Stimulated activated CD8-positive, alpha-beta memory T cell treated with anti-CD3 and anti-CD28 coated beads, Interleukin-12 subunit alpha, Interleukin-12 subunit beta, amount 100 ng/mL, for 1 hour (primary cell): Measurements from ENCODE around the gene CTBP1.

Experiments used
- DNase-seq: peaks from one replicate; pipeline ENCODE4 v3.0.0-alpha.2; 2020; ENCODE audit warnings: low read depth

CTBP1 gene

GRCh38 chr4:1249731-1250526 lies 999 bp upstream of the CTBP1 start:
- peak; percentile 30 for DNase-seq

DNA sequence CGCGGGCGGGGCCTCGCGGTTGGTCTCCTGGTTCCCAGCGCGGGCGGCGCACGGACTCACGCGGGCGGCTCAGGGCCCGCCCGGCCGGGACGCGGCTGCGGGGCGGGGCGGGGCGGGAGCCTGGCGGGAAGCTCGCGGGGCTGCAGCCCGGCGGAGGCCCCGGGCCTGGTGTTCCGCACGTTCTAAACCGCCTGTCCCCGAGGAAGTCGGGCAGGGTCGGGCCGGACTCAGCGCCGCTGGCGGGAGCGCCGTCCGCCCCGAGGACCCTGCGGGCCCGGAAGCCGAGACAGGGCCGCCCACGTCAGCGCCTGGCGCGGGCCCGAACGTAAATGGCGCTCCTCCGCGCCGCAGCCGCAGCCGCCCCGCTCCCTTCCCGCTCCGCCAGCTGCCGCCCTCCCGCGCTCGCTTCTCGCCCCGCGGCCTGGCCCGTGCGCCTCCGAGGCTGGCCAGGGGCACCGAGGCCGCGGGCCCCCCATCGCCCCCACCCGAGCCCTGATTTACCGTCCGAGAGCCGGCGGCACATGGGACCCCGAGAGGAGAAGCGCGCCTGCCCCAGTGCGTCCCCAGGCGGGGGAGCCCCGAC lies 309 bp upstream of the CTBP1 start:
- DNase-seq = peak; percentile 73

DNA sequence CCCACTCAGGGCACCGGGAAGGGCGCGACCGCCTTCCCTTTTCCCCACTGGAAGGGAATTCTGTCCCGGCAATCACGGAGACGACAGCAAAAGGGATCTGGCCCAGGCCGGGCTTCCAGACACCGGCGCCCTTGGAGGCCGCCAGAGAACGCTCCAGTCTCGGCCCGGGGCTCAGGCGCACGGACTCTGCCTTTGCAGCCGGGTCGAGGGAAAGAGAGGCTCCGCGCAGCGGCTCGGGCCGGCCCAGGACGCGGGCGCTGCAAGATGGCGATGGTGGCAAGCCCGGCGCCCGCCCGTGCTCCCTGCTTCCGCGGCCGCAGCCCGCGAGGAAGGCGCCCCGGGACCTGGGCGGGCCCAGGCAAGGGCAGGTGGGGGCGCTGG lies 1.1 kb downstream of the CTBP1 start:
- DNase-seq = peak; percentile 21

DNA sequence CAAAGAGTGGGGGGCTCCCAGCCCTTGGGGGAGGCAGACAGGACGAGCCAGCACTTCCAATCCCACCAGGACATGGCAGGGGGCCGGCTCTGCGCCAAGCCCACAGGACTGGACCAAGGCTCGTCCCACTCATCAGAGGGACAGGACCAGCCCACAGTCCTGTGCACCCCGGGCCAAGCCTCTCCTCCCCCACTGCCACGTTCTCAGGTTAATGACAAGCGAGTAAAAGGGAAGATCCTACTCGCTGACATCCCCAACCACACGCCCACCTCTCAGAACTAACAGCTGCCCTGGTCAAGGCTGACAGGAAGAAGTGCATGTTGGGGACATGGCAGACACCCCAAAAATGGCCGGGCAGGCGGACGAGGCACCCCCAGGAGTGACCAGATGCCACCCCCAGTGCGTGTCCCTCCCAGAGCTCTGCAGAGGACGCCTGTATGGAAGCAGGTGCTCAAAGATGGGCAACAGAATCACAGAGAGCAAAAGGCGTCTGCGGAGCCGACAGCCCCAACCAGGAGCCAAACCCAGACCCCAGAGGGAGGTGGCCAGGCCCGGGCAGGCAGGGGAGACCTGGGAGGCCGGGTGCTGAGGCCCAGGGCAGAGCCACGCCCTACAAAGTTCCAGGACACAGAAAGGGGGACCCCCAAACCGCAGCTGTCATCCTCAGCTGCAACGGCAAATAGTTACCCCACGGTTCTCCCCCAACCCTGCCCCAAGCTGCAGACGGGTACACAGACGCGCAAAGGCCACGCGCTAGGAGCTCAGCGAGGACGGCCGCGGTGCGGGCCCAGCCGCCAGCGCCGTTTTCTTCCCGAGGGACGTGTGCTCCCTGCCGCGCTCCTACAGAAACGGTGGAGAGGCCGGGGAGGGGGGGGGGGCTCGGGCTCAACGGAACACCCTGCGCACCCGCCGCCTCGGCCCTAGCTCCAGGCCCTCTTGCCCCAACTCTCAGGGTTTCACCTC lies 1.7 kb downstream of the CTBP1 start:
- DNase-seq = no peak

- DNase-seq = no peak
Observed at GRCh38 chr4:1246111-1246881, 2.6 kb downstream of the CTBP1 start.

DNA sequence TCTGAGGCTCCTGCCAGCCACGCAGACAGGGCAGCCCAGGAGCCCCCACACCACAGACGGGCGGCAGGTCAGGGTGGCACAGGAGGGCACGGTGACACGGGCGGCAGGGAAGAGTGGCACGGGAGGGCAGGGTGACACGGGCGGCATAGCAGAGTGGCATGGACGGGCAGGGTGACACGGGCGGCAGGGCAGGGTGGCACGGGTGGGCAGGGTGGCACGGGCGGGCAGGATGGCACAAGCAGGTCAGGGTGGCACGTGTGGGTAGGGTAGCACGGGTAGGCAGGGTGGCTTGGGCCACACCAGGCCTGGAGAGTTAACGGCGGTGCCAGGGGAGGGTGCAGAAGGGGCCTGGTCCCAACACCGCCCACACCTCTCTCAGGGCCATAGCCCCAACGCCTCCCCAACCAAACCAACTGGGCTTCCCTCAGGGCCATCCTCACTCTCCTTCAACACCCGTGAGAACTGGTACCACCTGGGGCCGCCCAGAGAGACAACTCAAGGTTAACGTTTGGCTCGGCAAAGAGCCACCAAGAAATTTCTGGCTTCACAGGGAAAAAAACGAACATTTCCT lies 3.4 kb downstream of the CTBP1 start:
- DNase-seq = no peak

DNA sequence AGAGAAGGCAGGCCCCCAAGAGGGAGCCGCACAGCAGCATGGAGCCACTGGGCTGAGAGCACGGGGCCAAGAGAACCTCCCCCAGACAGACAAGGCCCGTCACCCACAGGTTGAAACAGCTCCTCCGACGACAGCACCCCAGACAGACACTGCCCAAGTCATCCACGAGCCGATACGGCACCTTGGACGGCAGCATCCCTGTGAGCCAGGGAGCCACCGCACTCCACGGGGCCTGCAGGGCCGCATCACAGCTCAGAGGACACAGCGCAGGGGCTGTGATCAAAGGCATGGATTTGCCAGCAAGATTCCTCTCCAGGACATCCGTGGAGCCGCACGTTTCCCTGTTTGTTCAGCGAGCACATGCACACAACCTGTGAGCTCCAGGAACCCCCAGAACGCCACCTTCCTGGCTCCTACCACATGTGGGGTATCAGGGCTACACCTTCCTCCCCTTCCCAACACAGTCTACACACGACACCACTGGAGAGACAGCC lies 3.9 kb downstream of the CTBP1 start:
- DNase-seq = no peak

DNA sequence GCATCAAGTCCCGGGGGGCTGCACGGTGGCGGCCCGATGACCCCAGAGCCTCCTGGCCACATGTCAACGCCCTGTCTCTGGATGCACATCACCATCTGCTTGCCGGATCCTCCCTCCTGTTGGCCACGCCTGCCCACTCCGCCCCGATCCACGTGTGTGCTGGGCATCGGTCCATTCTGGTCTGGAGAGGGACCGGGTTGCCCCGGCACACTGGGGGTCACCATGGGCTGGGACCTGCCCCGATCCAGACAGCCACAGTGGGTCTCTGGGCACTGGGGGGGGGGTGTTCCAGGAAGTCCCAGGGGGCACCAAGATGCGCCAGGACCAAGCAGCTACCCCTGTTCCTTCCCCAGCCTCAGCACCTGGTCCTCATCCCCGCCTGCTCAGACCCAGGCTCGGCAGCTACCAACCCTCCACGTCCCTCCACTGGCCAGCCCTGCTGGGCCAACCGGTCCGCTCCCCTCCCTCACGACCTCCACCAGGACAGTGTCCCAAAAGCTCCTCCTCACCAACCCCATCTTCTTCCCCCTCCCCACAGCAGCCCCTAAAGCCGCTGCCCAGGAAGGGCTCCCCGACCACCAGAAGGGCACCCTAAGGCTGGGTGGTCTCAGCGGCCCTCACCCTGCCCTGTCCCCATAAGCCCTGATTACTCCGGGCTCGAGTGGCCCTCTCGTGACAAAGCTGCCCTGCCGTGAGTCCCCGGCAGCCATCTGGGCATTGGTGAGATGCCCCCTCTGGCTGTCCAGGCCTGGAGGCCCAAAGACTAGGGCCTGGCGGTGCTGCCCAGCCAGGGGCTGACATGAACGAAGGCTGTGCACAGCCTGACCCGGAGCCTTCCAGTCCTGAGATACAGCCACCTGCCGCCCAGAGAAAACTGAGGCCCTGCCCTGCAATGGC lies 4.6 kb downstream of the CTBP1 start:
- DNase-seq = no peak

DNA sequence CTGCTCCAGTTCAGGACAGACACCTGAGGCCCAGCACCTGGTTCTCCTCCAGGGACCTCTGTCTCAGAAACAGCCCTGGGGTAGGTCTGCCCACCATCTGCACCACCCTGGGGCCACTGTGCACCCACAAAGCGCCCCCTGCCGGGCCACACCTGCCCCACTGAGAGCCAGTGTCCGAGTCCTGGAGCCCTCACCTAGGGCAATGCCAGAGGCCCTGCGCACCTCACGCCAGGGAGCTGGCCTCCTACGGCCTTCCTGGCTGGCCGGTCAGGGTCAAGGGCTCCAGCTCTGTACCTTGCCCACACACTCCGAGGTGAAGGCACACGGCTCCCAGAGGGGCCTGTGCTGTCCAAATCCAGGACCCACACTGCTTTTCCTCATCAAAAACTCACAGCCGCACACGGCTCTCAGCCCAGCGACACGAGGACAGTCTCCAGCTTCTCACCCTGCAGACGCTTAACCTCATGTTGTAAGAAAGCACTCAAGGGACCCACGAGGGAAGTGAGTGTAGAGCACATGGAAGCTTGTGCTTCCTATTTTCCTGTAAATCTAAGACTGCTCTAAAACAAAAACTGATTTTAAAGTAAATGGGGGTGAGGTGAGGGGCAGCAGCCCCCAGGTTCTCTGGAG lies 5.4 kb downstream of the CTBP1 start:
- DNase-seq = no peak

GRCh38 chr4:1242506-1243450 lies 6.2 kb downstream of the CTBP1 start:
- no peak for DNase-seq

DNA sequence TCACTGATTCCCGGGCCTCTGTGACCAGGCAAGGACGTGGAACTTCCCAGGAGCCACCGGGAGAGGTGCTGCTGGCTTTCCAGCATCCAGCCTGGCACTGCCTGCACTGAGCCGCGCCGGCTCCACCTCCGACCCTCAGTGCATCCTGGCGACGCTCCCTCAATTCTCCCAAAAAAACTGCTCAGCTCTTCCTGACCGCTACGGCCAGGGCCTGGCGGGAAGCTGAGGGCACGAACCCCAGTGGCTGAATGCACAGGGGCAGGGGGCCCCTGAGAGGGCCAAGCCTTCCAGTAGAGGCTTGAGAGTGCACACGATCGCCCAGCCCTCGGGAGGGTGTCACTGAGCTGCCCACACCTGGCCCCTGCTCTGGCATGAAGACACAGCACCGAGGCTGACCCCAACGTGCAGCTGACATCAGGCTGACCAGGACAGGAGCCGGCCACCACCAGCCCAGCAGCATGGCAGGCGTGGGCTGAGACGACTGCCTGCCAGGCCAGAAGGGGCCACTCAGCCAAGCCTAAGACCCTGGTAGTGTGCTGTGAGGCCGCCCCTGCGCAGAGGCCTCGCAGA lies 6.9 kb downstream of the CTBP1 start:
- DNase-seq = no peak

DNA sequence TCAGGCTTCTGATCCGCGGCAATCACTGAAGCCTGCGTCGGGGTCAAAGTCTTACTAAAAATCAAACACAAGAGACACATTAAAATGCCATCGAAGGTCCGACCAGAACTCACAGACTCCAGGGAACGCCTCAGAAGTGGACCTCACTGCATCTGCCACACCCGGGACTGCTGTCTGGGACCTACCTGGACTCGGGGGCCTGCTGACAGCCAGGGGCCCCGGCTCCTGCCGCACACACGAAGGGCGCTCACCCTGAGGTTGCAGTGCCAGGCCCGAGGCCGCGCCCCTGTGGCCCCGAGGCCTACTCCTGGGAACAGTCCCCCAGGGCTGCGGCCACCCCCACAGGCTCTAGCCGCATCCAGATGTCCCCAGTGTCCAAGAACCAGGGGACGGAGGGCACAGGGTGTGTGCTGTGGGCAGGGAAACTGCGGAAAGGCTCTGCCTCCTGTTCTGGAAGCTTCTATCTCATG lies 7.4 kb downstream of the CTBP1 start:
- no peak for DNase-seq

DNA sequence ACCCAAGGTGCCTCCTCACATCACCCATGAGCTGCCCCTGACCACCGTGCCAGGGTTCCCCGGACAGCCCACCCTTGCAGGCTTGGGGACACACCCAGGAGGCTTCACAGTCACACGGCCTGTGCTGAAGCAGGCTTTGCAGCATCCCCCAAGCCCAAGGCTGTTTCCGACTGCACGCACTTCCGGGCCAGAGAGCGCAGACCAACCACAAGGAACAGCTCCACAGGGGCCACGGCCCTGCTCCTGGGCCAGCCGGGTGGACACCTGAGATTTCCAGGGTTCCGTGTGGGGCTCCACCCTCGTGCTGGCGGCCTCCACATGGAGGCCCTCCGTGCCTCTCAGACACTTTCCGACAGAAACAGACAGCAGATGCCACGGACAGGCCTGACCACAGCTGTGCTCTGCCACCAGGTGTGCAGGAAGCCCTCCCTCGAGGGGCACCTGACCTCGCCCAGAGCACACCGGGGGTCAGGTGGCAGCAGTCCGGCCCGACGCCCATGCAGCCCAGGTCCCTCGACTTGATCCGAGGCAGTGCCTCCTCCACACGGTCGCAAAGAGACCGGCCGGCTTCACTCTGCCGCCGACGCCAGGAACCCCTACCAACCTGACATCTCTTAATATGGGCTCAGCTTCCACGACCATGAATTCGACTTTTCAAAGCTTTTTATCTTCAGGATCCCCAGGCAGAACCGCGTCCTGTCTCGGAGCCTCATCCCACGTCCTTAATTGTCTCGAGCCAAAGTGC lies 8.0 kb downstream of the CTBP1 start:
- no peak for DNase-seq

DNA sequence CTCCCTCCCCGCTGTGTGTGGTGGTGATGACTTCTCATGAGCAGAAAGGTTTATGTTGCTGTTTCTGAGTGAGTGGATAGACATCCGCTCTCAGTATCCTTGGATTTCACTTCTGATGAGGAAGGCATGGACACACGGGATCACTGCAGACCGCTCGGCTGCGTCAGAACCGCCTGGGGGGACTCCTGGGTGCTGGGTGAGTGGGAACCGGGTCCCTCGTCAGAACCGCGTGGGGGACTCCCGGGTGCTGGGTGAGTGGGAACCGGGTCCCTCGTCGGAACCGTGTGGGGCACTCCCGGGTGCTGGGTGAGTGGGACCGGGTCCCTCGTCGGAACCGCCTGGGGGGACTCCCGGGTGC lies 9.0 kb downstream of the CTBP1 start:
- no peak for DNase-seq

- DNase-seq = no peak
Observed at GRCh38 chr4:1239141-1239949, 9.6 kb downstream of the CTBP1 start.

DNA sequence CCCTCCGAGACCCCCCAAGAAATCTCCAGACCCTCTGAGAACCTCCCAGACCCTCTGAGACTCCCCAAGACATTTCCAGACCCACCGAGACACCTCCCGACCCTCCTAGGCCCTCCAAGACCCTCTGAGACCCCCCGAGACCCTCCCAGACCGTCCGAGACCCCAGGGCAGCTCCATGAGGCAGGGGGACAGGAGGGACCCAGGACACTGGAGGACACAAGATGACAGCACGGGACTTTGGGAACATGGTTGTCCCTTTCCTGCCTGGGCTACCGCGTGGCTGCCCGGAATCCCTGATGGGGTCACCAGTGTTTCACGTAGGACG lies 10.3 kb downstream of the CTBP1 start:
- no peak for DNase-seq
